Choroid plexus epithelial cell (primary cell): Measurements from ENCODE around the gene PID1.

Experiments
- DNase-seq: peaks from one replicate; pipeline ENCODE4 v3.0.0-alpha.2; 2010; ENCODE audit warnings: low read depth
- H3K4me3 ChIP-seq: 2 replicates; pipeline ENCODE4 v1.5.1; 2011; ENCODE audit warnings: low read depth, mild to moderate bottlenecking, control low read depth, low read length, moderate library complexity
- CTCF ChIP-seq: conservative IDR thresholded peaks from 2 replicates; pipeline ENCODE4 v1.5.1; 2011; ENCODE audit warnings: low read depth, mild to moderate bottlenecking, control low read depth, inconsistent platforms, low read length, moderate library complexity

Gene PID1

GRCh38 chr2:229205704-229206103 lies 65.4 kb downstream of the PID1 start:
- no peak for TF ChIP-seq CTCF
- no peak for DNase-seq

GRCh38 chr2:229202646-229203045 lies 68.4 kb downstream of the PID1 start:
- no peak for DNase-seq
- no peak overlapping the region for H3K4me3 ChIP-seq
- no peak for TF ChIP-seq CTCF

More at GRCh38 chr2:229205704-229206103, 65.4 kb downstream of the PID1 start:
- H3K4me3 ChIP-seq: no peak overlapping the region

DNA sequence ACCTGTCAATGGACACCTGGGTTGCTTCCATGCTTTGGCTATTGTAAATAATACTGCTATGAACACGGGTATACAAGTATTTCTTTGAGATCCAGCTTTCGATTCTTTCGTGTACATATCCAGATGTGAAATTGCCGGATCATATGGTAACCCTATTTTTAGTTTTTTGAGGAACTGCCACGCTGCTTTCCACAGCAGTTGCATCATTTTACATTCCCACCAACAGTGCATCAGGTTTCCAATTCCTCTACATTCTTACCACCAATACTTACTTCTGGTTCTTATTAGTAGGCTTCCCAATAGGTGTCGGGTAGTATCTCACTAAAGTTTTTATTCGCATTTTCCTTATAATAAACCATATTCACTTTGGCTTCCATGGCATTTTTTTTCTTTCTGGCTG lies 69.6 kb downstream of the PID1 start:
- no peak for TF ChIP-seq CTCF
- H3K4me3 ChIP-seq: no peak overlapping the region
- DNase-seq: no peak

- H3K4me3 ChIP-seq: no peak overlapping the region
- no peak for DNase-seq
- TF ChIP-seq CTCF: no peak
Observed at GRCh38 chr2:229199267-229199666, 71.8 kb downstream of the PID1 start.

- TF ChIP-seq CTCF: no peak
- H3K4me3 ChIP-seq: no peak overlapping the region
- no peak for DNase-seq
Observed at GRCh38 chr2:229196448-229196847, 74.6 kb downstream of the PID1 start.

- DNase-seq: no peak
- no peak for TF ChIP-seq CTCF
Observed at GRCh38 chr2:229195346-229195947, 75.6 kb downstream of the PID1 start.

GRCh38 chr2:229193281-229193680 lies 77.8 kb downstream of the PID1 start:
- TF ChIP-seq CTCF: no peak
- H3K4me3 ChIP-seq: no peak overlapping the region
- no peak for DNase-seq

More at GRCh38 chr2:229195346-229195947, 75.6 kb downstream of the PID1 start:
- H3K4me3 ChIP-seq: no peak overlapping the region
